GM18499 (cell line): ENCODE data around the gene TPBGL.
"Not testable (repeated sequence)": the region's sequence is repeated elsewhere in the genome, so short reads cannot be mapped to it uniquely, and the experiment has no call there.

Source experiments
- ATAC-seq: cut with Tn5 transposase; IDR thresholded peaks from one replicate; pipeline ENCODE4 v1.9.1; 2021; ENCODE audit warnings: moderate number of reproducible peaks; ENCODE audit not compliant: insufficient read depth, unreplicated experiment

TPBGL gene

DNA sequence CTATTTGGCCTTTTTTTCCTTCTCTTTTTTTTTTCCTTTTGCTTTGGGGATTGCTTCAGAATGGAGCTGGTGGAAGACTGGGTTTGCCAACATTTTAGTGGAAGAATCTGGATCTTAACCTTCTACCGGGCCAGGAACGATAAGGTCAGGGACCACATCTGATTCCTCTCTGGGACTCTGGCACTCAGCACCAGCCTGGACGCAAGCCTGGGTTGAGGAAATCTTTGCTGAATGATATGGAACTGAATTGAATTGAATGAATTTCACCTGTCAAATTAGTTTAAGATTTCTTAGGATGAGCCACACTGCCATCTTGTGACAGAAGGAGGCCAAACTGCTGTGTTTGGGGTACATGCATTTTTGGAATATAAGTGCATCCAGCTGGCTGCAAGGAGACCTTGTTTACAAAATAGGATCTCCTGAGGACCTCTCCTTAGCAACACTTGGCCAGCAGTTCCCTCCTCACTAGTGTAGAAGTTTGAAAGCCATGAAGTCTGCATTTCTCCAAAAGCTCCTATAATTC is 30.4 kb downstream of the TPBGL start:
- ATAC-seq: no peak

DNA sequence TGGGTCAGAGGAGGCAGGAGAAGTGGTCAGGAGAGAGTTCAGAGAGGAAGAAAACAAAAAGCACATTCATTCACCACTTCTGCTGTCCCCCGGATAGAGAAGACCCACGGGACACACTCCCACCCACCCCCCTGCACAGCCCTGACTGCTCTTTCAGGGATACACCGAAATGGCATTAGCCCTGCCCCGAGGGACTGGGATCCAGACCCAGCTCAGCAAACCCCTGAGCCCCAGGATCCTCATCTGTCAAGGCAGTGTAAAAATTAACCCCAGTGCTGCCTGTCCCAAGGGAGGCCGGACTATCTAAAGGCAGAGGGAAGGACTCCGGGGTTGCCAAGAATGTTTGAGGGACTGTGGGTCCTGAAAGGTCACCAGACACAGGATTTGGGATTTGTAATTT is 31.2 kb downstream of the TPBGL start:
- no peak for ATAC-seq

- no peak for ATAC-seq
These were observed 31.8 kb downstream of the TPBGL start for GRCh38 chr11:75272391-75272790.

GRCh38 chr11:75272821-75273301 is 32.3 kb downstream of the TPBGL start:
- ATAC-seq: no peak

- ATAC-seq: no peak
These were observed 33.1 kb downstream of the TPBGL start for GRCh38 chr11:75273411-75274391.

GRCh38 chr11:75274716-75275115 is 34.1 kb downstream of the TPBGL start:
- not testable (repeated sequence) for ATAC-seq

GRCh38 chr11:75275581-75275980 is 35.0 kb downstream of the TPBGL start:
- no peak for ATAC-seq

- no peak for ATAC-seq
These were observed 35.6 kb downstream of the TPBGL start for GRCh38 chr11:75276186-75276585.

GRCh38 chr11:75276686-75277085 is 36.1 kb downstream of the TPBGL start:
- no peak for ATAC-seq

- ATAC-seq: no peak
These were observed 36.7 kb downstream of the TPBGL start for GRCh38 chr11:75277211-75277805.

- ATAC-seq: no peak
These were observed 37.6 kb downstream of the TPBGL start for GRCh38 chr11:75277991-75278790.

- no peak for ATAC-seq
These were observed 38.7 kb downstream of the TPBGL start for GRCh38 chr11:75279273-75279672.

GRCh38 chr11:75280227-75280701 is 39.7 kb downstream of the TPBGL start:
- no peak for ATAC-seq

GRCh38 chr11:75280770-75281468 is 40.3 kb downstream of the TPBGL start:
- no peak for ATAC-seq

DNA sequence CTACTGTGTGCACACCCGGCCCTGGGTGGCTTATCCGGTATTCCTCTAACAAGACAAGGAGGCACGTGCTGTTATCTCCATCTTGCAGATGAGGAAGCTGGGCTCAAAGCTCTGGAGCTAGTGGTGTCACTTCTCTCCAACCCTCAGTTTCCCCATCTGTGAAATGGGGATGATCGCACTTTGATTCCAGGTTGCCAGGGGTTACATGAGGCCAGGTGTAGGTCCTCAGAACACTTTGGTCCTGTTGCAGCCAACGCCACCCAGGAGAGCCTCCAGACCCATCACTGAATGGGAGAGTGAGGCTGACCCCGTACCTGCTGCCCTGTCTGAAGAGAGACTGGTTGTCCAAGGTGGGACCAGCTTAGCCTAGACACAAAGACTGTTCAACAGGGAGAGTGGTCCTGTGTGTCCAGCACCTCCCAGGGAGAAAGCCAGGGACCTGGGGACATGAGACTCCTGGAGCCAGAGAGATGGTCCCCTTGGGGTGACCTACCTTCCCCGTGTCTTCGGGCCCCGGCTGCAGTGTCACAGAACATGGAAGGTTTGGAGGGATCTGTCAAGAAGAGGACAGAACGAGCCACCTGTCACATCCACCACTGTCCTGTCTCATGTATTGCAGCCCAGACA is 41.0 kb downstream of the TPBGL start:
- ATAC-seq: no peak

DNA sequence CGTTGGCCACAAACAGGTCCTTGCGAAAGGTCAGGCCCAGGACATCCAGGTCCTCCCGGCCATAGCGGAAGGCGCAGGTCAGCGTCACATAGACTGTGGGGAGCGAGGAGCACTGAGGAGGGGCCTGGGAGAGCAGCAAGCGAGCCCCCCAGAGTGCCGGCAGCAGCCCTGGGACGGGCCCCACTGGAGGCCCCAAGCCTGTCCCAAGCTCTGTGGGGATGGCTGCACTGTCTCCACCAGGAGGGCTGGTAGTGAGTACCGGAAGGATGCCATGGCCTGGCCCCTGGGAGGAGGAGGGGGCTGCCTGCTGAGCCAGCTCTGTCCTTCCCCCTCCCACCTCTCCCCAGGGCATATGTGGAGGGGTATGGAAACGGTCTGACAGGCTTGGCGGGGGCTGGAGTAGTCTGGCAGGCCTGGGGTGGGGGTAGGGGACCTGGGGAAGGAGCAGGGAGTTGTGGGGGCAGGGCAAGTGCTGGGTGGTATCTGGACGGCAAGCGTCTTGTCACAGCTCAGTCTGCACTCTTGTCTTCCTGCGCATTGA is 42.9 kb downstream of the TPBGL start:
- ATAC-seq: no peak

- no peak for ATAC-seq
These were observed 45.3 kb downstream of the TPBGL start for GRCh38 chr11:75285776-75286360.

GRCh38 chr11:75286826-75287465 is 46.4 kb downstream of the TPBGL start:
- no peak for ATAC-seq
